HL-60/S4 treated with retinoic acid at 250 ng/mL for 4 days and 3 days (cell line): Measurements from ENCODE around the gene DMBX1.

ENCODE experiments used
- in situ Hi-C: fragments of 300-500 bp; cut with MboI; formaldehyde crosslinking; loops from 2 replicates; pipeline ENCODE4 v1.7.0; 2022; ENCODE audit warnings: low sequenced_read_pairs

Gene DMBX1

DNA sequence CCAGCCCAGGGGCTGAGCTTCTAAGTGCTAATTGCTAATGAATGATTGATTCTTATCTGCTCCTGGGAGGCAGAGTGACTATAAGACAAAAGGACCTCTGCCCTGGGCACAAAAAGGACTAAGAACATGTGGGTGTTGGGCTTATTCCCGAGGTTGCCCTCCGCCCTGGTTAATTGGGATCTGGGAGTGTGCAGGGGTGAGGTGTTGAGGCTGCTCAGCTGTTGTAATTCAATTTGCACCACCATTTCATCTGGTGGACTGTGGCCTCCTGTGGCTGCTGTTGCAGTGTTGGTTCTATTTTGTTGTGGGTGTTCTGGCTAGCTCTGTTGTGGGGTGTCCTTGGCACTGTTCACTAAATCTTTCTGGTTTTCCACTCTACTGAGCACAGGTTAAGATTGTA is 48.5 kb downstream of the DMBX1 start:
- in situ Hi-C loops, result loop anchor here (25.0 kb wide), 1 partner anchor 101 kb away; no protein-coding TSS in a partner anchor
